ENCODE measurements around the gene PTPRG. TPM values are rescaled to one million over a fixed set of nuclear protein-coding genes. Genes with fewer than 3 reads are reported as not detected.

The PTPRG gene
- total and polyA plus RNA-seq, 2 donors (not counting 3 experiments of a cell fraction or from before 2014, with no cell fraction given), result 8.9 to 39.1 TPM

- no peak overlapping the region for H3K27ac ChIP-seq (ENCODE audit: insufficient read depth, low read depth, low read length)
- no peaks in the 10 kb centered on the region for H3K36me3 ChIP-seq (ENCODE audit: control insufficient read depth in 2 of 2, extremely low read depth in 1 of 2, insufficient read depth in 2 of 2, low read length in 2 of 2)
- dilution Hi-C loops (cut with MboI; ENCODE audit: extremely low pct_ligation_motif_present, low sequenced_read_pairs), result no loop called here
- no peaks in the 10 kb centered on the region for H3K9me1 ChIP-seq (replicated peaks; ENCODE audit: control insufficient read depth, extremely low read depth, insufficient read depth, low read length)
- CTCF ChIA-PET, result interaction anchor here (1.2 kb wide), 1 partner anchor 8 kb away, joined by 5 read pairs; no protein-coding TSS in a partner anchor
- no peaks in the 10 kb centered on the region for H3K27me3 ChIP-seq (ENCODE audit: control insufficient read depth in 2 of 2, insufficient read depth in 2 of 2, low read length in 2 of 2)
- TF ChIP-seq POLR2A (IDR thresholded peaks at IDR 0.05; ENCODE audit: low read depth, low read length), result no peak
- TF ChIP-seq, protein P1, sequence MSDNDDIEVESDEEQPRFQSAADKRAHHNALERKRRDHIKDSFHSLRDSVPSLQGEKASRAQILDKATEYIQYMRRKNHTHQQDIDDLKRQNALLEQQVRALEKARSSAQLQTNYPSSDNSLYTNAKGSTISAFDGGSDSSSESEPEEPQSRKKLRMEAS (IDR thresholded peaks at IDR 0.05; ENCODE audit: insufficient read depth, insufficient read length), result no peak
- TF ChIP-seq FOS (IDR thresholded peaks at IDR 0.05; ENCODE audit: borderline replicate concordance, insufficient read depth, low read length), result peak; percentile 10
- no peak for TF ChIP-seq MYC (IDR thresholded peaks at IDR 0.05; ENCODE audit: low read depth, low read length)
- H3K4me2 ChIP-seq (ENCODE audit: insufficient read depth, low read length), result peak overlapping the region; percentile 83
- POLR2A ChIA-PET, result no interaction called here
- no peaks in the 10 kb centered on the region for H3K79me2 ChIP-seq (ENCODE audit: control insufficient read depth, insufficient read depth, low read length)
- no TSS peak for BruUV-seq (replicated peaks)
- no peak overlapping the region for H3K4me3 ChIP-seq (replicated peaks in 1 of 3; ENCODE audit: insufficient read depth in 1 of 3, low read depth in 1 of 3, low read length in 3 of 3)
- intact Hi-C loops (cut with micrococcal nuclease), result loop anchor here (2.0 kb wide), 1 partner anchor 283 kb away; no protein-coding TSS in a partner anchor
- DNase-seq (ENCODE audit: low read depth, low spot score), result peak; percentile 50
- H3K4me1 ChIP-seq (ENCODE audit: control insufficient read depth, extremely low read depth, insufficient read depth, low read length), result peaks cover 25% of the 10 kb centered on the region
- peak overlapping the region; percentile 19 for H2AFZ ChIP-seq (ENCODE audit: low read depth, low read length)
- H4K20me1 ChIP-seq (replicated peaks; ENCODE audit: control insufficient read depth, extremely low read depth, insufficient read depth, low read length), result no peaks in the 10 kb centered on the region
- H3K9ac ChIP-seq (replicated peaks; ENCODE audit: extremely low read depth, insufficient read depth, low read length), result no peak overlapping the region
- FAIRE-seq, result no peak
- no peaks in the 10 kb centered on the region for H3K9me3 ChIP-seq (replicated peaks; ENCODE audit: control insufficient read depth, insufficient read depth, low read length)
Measured at GRCh38 chr3:61847784-61848462, 286.6 kb downstream of the PTPRG start.

DNA sequence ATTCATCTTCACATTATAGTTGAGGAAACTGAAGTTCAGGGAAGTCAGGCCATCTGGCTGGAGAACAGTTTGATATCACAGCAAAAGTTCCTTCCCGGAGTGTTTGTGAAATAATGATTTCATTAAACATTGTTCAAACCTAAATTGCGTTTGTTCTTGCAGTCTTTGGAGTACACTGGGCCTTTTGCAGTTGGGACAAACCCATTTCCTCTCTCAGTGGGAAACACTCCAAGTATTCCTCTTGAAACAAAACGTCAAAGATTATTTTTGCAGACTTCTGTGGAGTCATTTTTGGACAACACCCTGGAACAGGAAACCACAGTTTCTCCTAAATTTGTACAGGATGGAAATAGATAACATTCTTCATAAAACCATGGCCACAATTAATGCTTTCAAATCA is 287.5 kb downstream of the PTPRG start:
- H3K4me1 ChIP-seq (ENCODE audit: control insufficient read depth, extremely low read depth, insufficient read depth, low read length), result peaks cover 25% of the 10 kb centered on the region
- dilution Hi-C loops (cut with MboI; ENCODE audit: extremely low pct_ligation_motif_present, low sequenced_read_pairs), result no loop called here
- peak overlapping the region; percentile 83 for H3K4me2 ChIP-seq (ENCODE audit: insufficient read depth, low read length)
- TF ChIP-seq FOS (IDR thresholded peaks at IDR 0.05; ENCODE audit: borderline replicate concordance, insufficient read depth, low read length) (no peak), POLR2A (IDR thresholded peaks at IDR 0.05; ENCODE audit: low read depth, low read length) (no peak), MYC (IDR thresholded peaks at IDR 0.05; ENCODE audit: low read depth, low read length) (no peak), JUN (IDR thresholded peaks at IDR 0.05; ENCODE audit: borderline replicate concordance, insufficient read depth, insufficient read length, low read depth) (no peak), EZH2 (IDR thresholded peaks at IDR 0.05; ENCODE audit: borderline replicate concordance, low read depth, low read length, severe bottlenecking) (no peak), POLR2AphosphoS5 (IDR thresholded peaks at IDR 0.05; ENCODE audit: insufficient read depth, low read depth, low read length) (no peak), GATA2 (IDR thresholded peaks at IDR 0.05; ENCODE audit: insufficient read depth, insufficient read length, low read depth, low read length) (peak; percentile 62)
- TF ChIP-seq, protein P1 (IDR thresholded peaks at IDR 0.05; ENCODE audit: insufficient read depth, insufficient read length), result no peak
- TF ChIP-seq, protein P2, sequence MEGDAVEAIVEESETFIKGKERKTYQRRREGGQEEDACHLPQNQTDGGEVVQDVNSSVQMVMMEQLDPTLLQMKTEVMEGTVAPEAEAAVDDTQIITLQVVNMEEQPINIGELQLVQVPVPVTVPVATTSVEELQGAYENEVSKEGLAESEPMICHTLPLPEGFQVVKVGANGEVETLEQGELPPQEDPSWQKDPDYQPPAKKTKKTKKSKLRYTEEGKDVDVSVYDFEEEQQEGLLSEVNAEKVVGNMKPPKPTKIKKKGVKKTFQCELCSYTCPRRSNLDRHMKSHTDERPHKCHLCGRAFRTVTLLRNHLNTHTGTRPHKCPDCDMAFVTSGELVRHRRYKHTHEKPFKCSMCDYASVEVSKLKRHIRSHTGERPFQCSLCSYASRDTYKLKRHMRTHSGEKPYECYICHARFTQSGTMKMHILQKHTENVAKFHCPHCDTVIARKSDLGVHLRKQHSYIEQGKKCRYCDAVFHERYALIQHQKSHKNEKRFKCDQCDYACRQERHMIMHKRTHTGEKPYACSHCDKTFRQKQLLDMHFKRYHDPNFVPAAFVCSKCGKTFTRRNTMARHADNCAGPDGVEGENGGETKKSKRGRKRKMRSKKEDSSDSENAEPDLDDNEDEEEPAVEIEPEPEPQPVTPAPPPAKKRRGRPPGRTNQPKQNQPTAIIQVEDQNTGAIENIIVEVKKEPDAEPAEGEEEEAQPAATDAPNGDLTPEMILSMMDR (IDR thresholded peaks at IDR 0.05; ENCODE audit: extremely low read depth in 1 of 2, insufficient read depth in 1 of 2, low read depth in 1 of 2, low read length in 2 of 2), result no peak
- peak overlapping the region; percentile 51 for H3K27ac ChIP-seq (ENCODE audit: insufficient read depth, low read depth, low read length)
- no peaks in the 10 kb centered on the region for H3K9me1 ChIP-seq (replicated peaks; ENCODE audit: control insufficient read depth, extremely low read depth, insufficient read depth, low read length)
- no peak overlapping the region for H2AFZ ChIP-seq (ENCODE audit: low read depth, low read length)
- FAIRE-seq, result peak; percentile 86
- peak; percentile 83 for DNase-seq (ENCODE audit: low read depth, low spot score)
- intact Hi-C loops (cut with micrococcal nuclease), result loop anchor here (2.0 kb wide), 1 partner anchor 284 kb away; no protein-coding TSS in a partner anchor
- no peaks in the 10 kb centered on the region for H4K20me1 ChIP-seq (replicated peaks; ENCODE audit: control insufficient read depth, extremely low read depth, insufficient read depth, low read length)
- no peaks in the 10 kb centered on the region for H3K9me3 ChIP-seq (replicated peaks; ENCODE audit: control insufficient read depth, insufficient read depth, low read length)
- no peaks in the 10 kb centered on the region for H3K79me2 ChIP-seq (ENCODE audit: control insufficient read depth, insufficient read depth, low read length)
- no peaks in the 10 kb centered on the region for H3K27me3 ChIP-seq (ENCODE audit: control insufficient read depth in 2 of 2, insufficient read depth in 2 of 2, low read length in 2 of 2)
- peak overlapping the region in 1 of 3 experiments; percentile 15 for H3K4me3 ChIP-seq (replicated peaks in 1 of 3; ENCODE audit: insufficient read depth in 1 of 3, low read depth in 1 of 3, low read length in 3 of 3)
- ChIA-PET CTCF (interaction anchor here (1.1 kb wide), 1 partner anchor 339 kb away, joined by 4 read pairs; no protein-coding TSS in a partner anchor), POLR2A (no interaction called here)
- H3K36me3 ChIP-seq (ENCODE audit: control insufficient read depth in 2 of 2, extremely low read depth in 1 of 2, insufficient read depth in 2 of 2, low read length in 2 of 2), result no peaks in the 10 kb centered on the region
- BruUV-seq (replicated peaks), result no TSS peak
- no peak overlapping the region for H3K9ac ChIP-seq (replicated peaks; ENCODE audit: extremely low read depth, insufficient read depth, low read length)
